GM18517 (cell line): ENCODE results near the gene AGAP1.

Experiments
- ATAC-seq: cut with Tn5 transposase; IDR thresholded peaks from one replicate; pipeline ENCODE4 v1.9.1; 2021; ENCODE audit warnings: mild to moderate bottlenecking, moderate library complexity; ENCODE audit not compliant: unreplicated experiment

The AGAP1 gene

GRCh38 chr2:235781775-235782174 lies 287.9 kb downstream of the AGAP1 start:
- no peak for ATAC-seq

GRCh38 chr2:235784788-235785187 lies 290.9 kb downstream of the AGAP1 start:
- ATAC-seq = no peak

- ATAC-seq = no peak
Observed at GRCh38 chr2:235789552-235789951, 295.7 kb downstream of the AGAP1 start.

GRCh38 chr2:235793163-235793752 lies 299.4 kb downstream of the AGAP1 start:
- no peak for ATAC-seq

GRCh38 chr2:235799281-235799680 lies 305.4 kb downstream of the AGAP1 start:
- no peak for ATAC-seq

DNA sequence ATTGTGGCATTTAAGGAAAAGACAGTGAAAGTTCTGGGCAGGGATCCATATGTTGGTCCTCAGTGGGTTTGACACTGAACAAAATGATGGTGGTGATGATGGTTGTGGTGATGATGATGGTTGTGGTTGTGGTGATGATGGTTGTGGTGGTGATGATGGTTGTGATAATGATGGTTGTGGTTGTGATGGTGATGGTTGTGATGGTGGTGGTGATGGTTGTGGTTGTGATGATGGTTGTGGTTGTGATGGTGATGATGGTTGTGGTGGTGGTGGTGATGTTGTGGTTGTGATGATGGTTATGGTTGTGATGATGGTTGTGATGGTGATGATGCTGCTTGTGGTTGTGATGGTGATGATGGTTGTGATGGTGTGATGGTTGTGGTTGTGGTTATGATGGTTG lies 308.7 kb downstream of the AGAP1 start:
- no peak for ATAC-seq

DNA sequence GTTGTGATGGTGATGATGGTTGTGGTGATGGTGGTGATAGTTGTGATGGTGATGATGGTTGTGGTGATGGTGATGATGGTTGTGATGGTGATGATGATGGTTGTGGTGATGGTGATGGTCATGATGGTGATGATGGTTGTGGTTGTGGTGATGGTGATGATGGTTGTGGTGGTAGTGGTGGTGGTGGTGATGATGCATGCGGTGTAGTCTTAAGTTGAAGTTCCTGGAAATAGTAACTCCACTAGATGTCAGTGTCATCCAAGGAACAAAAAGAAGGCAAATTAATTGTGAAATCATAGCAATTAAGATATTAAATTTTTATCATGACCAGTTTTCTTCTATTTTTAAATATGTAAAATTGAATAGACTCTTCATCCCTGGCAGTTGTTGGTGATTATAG lies 309.2 kb downstream of the AGAP1 start:
- no peak for ATAC-seq

DNA sequence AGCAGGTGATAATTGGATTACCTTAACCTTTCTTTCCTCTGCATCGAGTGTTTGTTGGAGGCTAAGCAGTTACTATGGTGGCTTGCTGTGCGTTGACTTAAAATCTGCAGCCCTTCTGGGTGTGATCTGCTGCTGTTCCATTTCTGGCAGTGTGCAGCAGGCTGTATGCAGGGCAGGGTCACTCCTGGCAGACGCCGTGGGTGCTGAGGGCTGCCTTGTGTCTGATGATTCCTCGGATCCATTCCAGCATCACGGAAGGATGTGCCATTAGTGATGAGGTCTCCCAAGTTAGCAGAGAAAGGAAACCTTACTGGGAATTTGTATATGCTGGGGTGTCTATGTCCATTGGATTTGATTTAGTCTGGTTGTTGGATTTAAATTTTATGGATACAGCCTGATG lies 310.8 kb downstream of the AGAP1 start:
- ATAC-seq = no peak

- no peak for ATAC-seq
Observed at GRCh38 chr2:235806986-235807750, 313.3 kb downstream of the AGAP1 start.

DNA sequence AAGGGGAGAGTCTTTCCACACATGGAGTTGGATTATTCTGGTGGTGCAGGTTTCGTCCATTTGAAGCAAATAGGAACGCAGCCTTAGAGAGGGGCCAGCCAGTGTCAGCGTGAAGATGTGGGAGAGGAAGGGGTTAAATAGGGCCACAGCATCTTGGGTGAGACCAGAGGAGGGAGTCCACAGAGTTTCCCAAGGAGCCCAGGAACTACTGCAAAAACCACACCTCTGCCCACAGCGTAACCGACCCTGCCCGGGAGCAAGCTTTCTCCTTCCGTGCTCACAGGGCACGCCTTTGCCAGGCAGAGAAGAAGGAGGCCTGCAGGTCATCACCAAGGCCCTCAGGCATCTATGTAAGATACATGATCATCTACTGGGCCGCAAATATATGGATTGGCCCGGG lies 314.5 kb downstream of the AGAP1 start:
- ATAC-seq = no peak

DNA sequence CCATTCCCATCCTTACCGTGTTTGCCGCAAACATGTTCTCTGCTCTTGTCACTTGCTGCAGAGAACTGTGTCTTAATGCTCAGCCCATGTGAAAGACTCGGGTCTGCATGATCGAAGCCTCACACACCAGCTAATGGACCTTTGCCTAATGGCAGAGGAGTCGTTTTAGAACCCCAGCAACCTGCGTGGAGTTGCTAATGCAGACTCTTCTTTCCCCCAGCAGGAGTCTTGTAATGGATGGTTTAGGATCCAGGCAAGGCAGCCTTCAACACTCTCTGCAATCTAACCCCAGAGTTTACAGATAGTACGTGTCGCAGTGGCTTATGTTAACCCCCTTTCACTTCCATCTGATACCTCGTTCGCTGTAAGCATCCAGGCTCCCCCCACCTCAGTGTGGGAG lies 316.4 kb downstream of the AGAP1 start:
- ATAC-seq = no peak

- no peak for ATAC-seq
Observed at GRCh38 chr2:235810846-235811245, 317.0 kb downstream of the AGAP1 start.

GRCh38 chr2:235811446-235812184 lies 317.8 kb downstream of the AGAP1 start:
- no peak for ATAC-seq

DNA sequence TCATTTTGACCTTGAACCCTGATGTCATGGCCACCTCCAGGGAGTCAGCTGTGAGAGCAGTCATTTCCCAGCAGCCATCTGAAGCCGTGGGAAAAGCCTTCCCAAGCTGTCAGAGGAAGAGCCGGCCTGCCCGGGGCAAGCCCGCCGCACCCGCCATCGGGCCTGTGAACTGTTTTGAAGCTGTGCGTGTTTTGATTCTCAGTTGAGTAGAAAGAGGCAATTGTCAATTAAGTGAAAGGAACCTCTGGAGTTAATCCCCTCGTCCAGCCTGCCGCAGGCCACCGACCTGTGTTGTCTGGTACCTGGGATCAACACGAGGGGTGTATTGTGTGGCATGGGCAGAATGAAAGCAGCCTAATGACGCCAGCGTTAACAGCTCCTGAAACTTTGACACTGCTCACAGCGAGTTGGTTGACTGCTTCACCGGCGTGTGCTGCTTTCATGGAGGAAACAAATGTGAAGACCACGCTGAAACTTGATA lies 318.4 kb downstream of the AGAP1 start:
- ATAC-seq = no peak

GRCh38 chr2:235813398-235813797 lies 319.6 kb downstream of the AGAP1 start:
- ATAC-seq = no peak

DNA sequence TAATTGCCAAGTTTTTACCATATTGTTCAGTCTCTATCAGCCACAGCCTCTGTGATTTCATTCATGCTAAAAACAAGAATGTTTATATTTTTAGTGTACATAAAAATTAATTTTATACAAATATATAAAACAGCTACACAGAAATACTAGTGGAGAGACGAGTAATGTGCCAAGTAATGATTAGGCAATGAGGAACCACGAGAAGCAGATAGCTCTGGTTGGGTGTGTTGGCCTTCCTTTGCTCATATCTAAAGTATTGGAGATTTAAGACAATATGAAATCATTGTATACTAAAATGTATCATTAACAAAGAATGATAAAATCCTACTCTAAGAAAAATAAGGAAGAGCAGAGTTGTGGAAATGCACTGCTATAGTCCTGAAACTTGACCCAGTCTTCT lies 326.7 kb downstream of the AGAP1 start:
- ATAC-seq = no peak

GRCh38 chr2:235824331-235824730 lies 330.5 kb downstream of the AGAP1 start:
- no peak for ATAC-seq

GRCh38 chr2:235825946-235826345 lies 332.1 kb downstream of the AGAP1 start:
- no peak for ATAC-seq

DNA sequence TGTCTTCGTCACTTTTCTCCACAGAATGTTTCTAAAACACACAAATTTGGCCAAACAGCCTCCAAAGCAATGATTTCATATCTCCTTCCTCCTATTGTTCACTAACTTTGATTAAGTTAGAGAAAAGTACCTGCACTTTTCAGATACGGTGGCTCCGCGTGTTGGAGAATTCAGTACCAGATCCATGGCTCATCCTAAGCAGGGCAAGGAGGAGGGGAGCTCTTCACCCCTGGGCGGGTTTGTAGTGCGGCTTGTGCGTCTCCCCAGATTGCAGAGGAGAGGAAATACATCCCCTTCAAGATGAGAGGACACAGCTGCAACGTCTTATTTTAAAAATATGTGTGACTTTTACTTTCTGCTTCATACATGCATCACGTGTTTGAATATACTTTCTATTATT lies 333.0 kb downstream of the AGAP1 start:
- ATAC-seq = no peak

DNA sequence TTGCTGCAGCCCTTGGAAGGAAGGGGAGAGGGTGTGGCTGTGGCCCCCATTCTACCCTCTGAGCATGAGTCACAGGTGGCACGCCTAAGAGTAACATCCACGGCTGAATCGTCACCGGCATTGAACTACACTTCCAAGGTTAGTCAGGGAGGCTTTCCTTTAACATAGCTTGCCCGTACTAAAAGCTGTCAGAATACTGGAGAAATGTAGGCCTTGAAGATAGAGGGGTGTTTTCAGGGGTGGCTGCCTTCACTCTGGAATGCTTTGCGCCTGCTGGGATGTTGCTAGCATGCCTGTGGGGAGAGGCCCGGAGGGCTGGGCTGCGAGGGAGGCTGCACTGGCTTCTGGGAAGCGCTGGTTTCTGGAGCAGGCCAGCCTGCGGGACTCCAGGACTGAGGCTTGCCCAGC lies 333.7 kb downstream of the AGAP1 start:
- no peak for ATAC-seq

- no peak for ATAC-seq
Observed at GRCh38 chr2:235829726-235830125, 335.9 kb downstream of the AGAP1 start.

- ATAC-seq = no peak
Observed at GRCh38 chr2:235831755-235832154, 337.9 kb downstream of the AGAP1 start.
